Adrenal gland (tissue), 12 donors: ENCODE data around the gene USP6NL. TPM values are rescaled to one million over a fixed set of nuclear protein-coding genes. Genes with fewer than 3 reads are reported as not detected.

Source experiments
- DNase-seq, 7 donors: peaks; one replicate each; pipeline ENCODE4 v3.0.0-alpha.2; 2019 to 2020
- H3K27ac ChIP-seq, 5 donors: fragments of 200-600 bp; sonication (generic) in 4 of 5; 1 replicate in 3 of 5; 2 replicates in 2 of 5; pipeline versions ENCODE4 v1.5.1 to v1.8.0; 2016 to 2020; ENCODE audit warnings: mild to moderate bottlenecking in 1 of 5
- H3K27me3 ChIP-seq: fragments of 200-600 bp; 2 replicates; pipeline ENCODE4 v1.8.0; 2021
- H3K36me3 ChIP-seq, 2 donors: fragments of 200-600 bp; replicated peaks in 1 of 2; 1 replicate in 1 of 2; 2 replicates in 1 of 2; pipeline versions ENCODE4 v1.5.1 to v1.8.0; 2018 to 2022
- H3K4me1 ChIP-seq, 2 donors: fragments of 200-600 bp; replicated peaks in 1 of 2; 1 replicate in 1 of 2; 2 replicates in 1 of 2; pipeline versions ENCODE4 v1.5.1 to v1.8.0; 2018 to 2021
- H3K4me3 ChIP-seq, 4 donors: fragments of 200-600 bp; sonication (generic) in 3 of 4; one replicate each; pipeline ENCODE4 v1.5.1; 2016 to 2018
- H3K9me3 ChIP-seq, 3 donors: fragments of 200-600 bp; sonication (generic) in 1 of 3; replicated peaks in 1 of 3; 1 replicate in 2 of 3; 2 replicates in 1 of 3; pipeline versions ENCODE4 v1.5.1 to v1.8.0; 2016 to 2021
- POLR2A ChIP-seq, 2 donors: fragments of 450-650 bp; IDR thresholded peaks; one replicate each; pipeline ENCODE4 v1.6.1; 2017; ENCODE audit warnings: antibody characterized with exemption in 2 of 2, mild to moderate bottlenecking in 2 of 2, moderate library complexity in 1 of 2
- WGBS, 4 donors: extraction: QIAGEN DNeasy Blood & Tissue Kit in 2 of 4; methylation state at CpG; one replicate each; pipeline versions ENCODE4 v1.1.5 to v1.1.7; 2013 to 2017; 5-methylcytosine and 5-hydroxymethylcytosine counted together
- intact Hi-C, 2 donors: fragments of 100-400 bp; cut with DNase I; formaldehyde crosslinking; loops; one replicate each; pipeline versions ENCODE4 v1.14.1 to v1.15.0; 2022 to 2023
- polyA plus RNA-seq, 3 donors: library from polyadenylated mRNA; stranded (reverse); fragments of 200-250 nt in 2 of 3; fragments of 350-450 nt in 1 of 3; fragmentation: Illumina TruSeq in 1 of 3; extraction: RNeasy Lipid Tissue Mini Kit (QIAGEN cat#74804) in 1 of 3; gene quantifications; one replicate each; pipeline ENCODE4 v1.2.3, GENCODE V29; 2013 to 2014
- total RNA-seq, 9 donors: library from RNA; depleted of rRNA in 4 of 9; stranded (reverse); fragments of >200 nt in 4 of 9; fragments of 120-200 nt in 1 of 9; fragmentation: NEBNext Ultra II Directional in 1 of 9; extraction: Animal tissue kit (Norgen Biotek cat#: 25700) in 1 of 9; gene quantifications; one replicate each; pipeline versions ENCODE4 v1.1.0 to v1.2.4, GENCODE V29; 2013 to 2023
- TF ChIP-seq, protein P1 (sequence below), 6 experiments: fragments of 450-650 bp in 4 of 6; fragments of 200-600 bp in 2 of 6; sonication (generic) in 1 of 6; IDR thresholded peaks; 1 replicate in 5 of 6; 2 replicates in 1 of 6; pipeline versions ENCODE4 v1.5.1 to v1.8.0; 2016 to 2021; ENCODE audit warnings: antibody characterized with exemption in 6 of 6, mild to moderate bottlenecking in 2 of 6, moderate library complexity in 1 of 6
- donor health status: healthy with polysubstance abuse.
- donor health status: Bipolar disorder and iron deficiency.
- donor health status: DM: yes; HTN: yes; CAD: no.
- donor health status: DM: no; HTN: no; CAD: no.
- donor health status: DM: no; HTN: no; CAD: no.
- donor health status: DM: yes; HTN: yes; CAD: no.

USP6NL gene
- total and polyA plus RNA-seq, 12 donors: 3.5 to 35.1 (median 19.8) TPM

DNA sequence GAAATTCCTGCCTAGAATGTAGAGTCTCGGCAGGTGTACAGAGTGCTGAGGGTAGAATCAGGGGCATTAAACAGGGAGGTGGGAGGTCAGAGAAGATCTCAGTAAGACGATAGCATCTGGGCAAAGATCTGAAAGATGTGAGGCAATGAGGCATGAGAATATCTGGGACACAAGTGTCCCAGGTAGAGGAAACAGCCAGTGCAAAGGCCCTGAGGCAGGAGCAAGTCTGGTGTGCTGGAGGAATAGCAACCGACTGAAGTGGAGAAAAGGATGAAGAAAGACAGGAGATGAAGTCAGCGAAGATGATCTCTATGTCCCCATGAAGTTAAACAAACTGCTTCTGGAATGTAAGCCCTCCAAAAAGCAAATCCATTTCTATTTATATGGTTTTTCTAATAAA lies 84.4 kb downstream of the USP6NL start:
- H3K4me1 ChIP-seq: peaks cover 7 to 44% of the 10 kb centered on the region in 2 donors
- intact Hi-C loops: no loop called here
- no peaks in the 10 kb centered on the region for H3K27me3 ChIP-seq
- H3K27ac ChIP-seq: no peak overlapping the region
- H3K36me3 ChIP-seq: no peaks in the 10 kb centered on the region
- H3K9me3 ChIP-seq: no peaks in the 10 kb centered on the region
- H3K4me3 ChIP-seq: no peak overlapping the region
- TF ChIP-seq POLR2A (IDR thresholded peaks at IDR 0.05): no peak
- TF ChIP-seq, protein P1, sequence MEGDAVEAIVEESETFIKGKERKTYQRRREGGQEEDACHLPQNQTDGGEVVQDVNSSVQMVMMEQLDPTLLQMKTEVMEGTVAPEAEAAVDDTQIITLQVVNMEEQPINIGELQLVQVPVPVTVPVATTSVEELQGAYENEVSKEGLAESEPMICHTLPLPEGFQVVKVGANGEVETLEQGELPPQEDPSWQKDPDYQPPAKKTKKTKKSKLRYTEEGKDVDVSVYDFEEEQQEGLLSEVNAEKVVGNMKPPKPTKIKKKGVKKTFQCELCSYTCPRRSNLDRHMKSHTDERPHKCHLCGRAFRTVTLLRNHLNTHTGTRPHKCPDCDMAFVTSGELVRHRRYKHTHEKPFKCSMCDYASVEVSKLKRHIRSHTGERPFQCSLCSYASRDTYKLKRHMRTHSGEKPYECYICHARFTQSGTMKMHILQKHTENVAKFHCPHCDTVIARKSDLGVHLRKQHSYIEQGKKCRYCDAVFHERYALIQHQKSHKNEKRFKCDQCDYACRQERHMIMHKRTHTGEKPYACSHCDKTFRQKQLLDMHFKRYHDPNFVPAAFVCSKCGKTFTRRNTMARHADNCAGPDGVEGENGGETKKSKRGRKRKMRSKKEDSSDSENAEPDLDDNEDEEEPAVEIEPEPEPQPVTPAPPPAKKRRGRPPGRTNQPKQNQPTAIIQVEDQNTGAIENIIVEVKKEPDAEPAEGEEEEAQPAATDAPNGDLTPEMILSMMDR (IDR thresholded peaks at IDR 0.05): no peak
- no peak for DNase-seq
- WGBS, 4 donors: 97 to 99% (median 98%) methylated on average over 4 of the region's 4 CpGs

GRCh38 chr10:11525503-11525902 lies 85.9 kb downstream of the USP6NL start:
- intact Hi-C loops: no loop called here
- no peak overlapping the region for H3K4me3 ChIP-seq
- H3K4me1 ChIP-seq: peaks cover 9 to 43% of the 10 kb centered on the region in 2 donors
- no peaks in the 10 kb centered on the region for H3K9me3 ChIP-seq
- DNase-seq: peak in 4 of 7 donors; percentile 23 to 54 (median 44)
- WGBS, 4 donors: 77 to 86% (median 80%) methylated on average over 6 of the region's 6 CpGs
- H3K27ac ChIP-seq: peak overlapping the region in 3 of 5 donors; percentile 0 to 48 (median 21)
- no peaks in the 10 kb centered on the region for H3K27me3 ChIP-seq
- H3K36me3 ChIP-seq: no peaks in the 10 kb centered on the region
- TF ChIP-seq POLR2A (IDR thresholded peaks at IDR 0.05): no peak
- TF ChIP-seq, protein P1 (IDR thresholded peaks at IDR 0.05): no peak

- DNase-seq: peak in 2 of 7 donors; percentile 27 to 43
- H3K27ac ChIP-seq: no peak overlapping the region
- WGBS, 4 donors: 61 to 69% (median 64%) methylated on average over 4 of the region's 4 CpGs
- no peaks in the 10 kb centered on the region for H3K9me3 ChIP-seq
- intact Hi-C loops: no loop called here
- H3K4me1 ChIP-seq: peaks cover 9 to 26% of the 10 kb centered on the region in 2 donors
- H3K27me3 ChIP-seq: no peaks in the 10 kb centered on the region
- no peak for TF ChIP-seq POLR2A (IDR thresholded peaks at IDR 0.05)
- TF ChIP-seq, protein P1 (IDR thresholded peaks at IDR 0.05): no peak
- no peaks in the 10 kb centered on the region for H3K36me3 ChIP-seq
- H3K4me3 ChIP-seq: no peak overlapping the region
Measured at GRCh38 chr10:11522821-11523245, 88.6 kb downstream of the USP6NL start.

DNA sequence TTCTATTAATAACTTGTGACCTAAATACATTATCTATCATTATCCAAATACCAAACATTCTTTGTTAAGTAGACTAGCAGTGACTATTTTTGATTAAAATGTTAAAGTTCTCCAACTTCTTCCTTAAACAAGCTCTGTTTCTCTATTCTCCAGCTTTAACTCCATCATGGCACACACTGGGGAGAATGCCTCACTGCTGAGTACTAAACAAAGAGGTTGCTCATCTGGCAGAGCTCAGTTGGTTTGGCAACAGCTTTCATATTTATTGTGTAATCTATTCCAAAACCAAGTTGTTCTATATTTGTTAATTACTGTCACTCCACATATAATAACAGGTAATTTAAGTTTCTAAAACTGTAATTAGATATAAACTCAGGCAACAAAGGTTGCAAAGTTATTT lies 89.6 kb downstream of the USP6NL start:
- Histone ChIP-seq H3K4me1 (peaks cover 9 to 22% of the 10 kb centered on the region in 2 donors), H3K9me3 (no peaks in the 10 kb centered on the region), H3K27me3 (no peaks in the 10 kb centered on the region), H3K4me3 (no peak overlapping the region), H3K27ac (no peak overlapping the region), H3K36me3 (no peaks in the 10 kb centered on the region)
- TF ChIP-seq POLR2A (IDR thresholded peaks at IDR 0.05): no peak
- TF ChIP-seq, protein P1 (IDR thresholded peaks at IDR 0.05): no peak
- peak in 3 of 7 donors; percentile 34 to 46 (median 35) for DNase-seq
- intact Hi-C loops: no loop called here
